Neural progenitor cell (in vitro differentiated cells): Measurements from ENCODE around the gene WDR35.

Experiments
- CTCF ChIP-seq: fragments of 200-600 bp; sonication (generic); IDR thresholded peaks from 2 replicates; pipeline ENCODE4 v1.5.1; 2017; ENCODE audit warnings: antibody characterized with exemption, mild to moderate bottlenecking
- EZH2 ChIP-seq: fragments of 200-600 bp; sonication (generic); IDR thresholded peaks from 2 replicates; pipeline ENCODE4 v1.6.1; 2017; ENCODE audit warnings: antibody characterized with exemption, mild to moderate bottlenecking, moderate library complexity

GRCh38 chr2:20027260-20027677 is 37.4 kb upstream of the WDR35 start:
- TF ChIP-seq CTCF, result no peak
- no peak for TF ChIP-seq EZH2
